AG09309 (cell line): Measurements from ENCODE around the gene PCDH1.
A peak's percentile ranks its signal among the peaks of the same experiment; 100 is the strongest.

Source experiments
- DNase-seq: peaks from one replicate; pipeline ENCODE4 v3.0.0-alpha.2; 2010; ENCODE audit warnings: low read depth
- H3K4me3 ChIP-seq: 2 replicates; pipeline ENCODE4 v1.5.1; 2011; ENCODE audit warnings: mild to moderate bottlenecking, low read depth, low read length, moderate library complexity; ENCODE audit not compliant: control insufficient read depth
- CTCF ChIP-seq: IDR thresholded peaks from 2 replicates; pipeline ENCODE4 v1.5.1; 2011; ENCODE audit warnings: mild to moderate bottlenecking, low read depth, low read length, inconsistent platforms; ENCODE audit not compliant: insufficient read depth, control insufficient read depth; ENCODE audit errors: missing control alignments

The PCDH1 gene

GRCh38 chr5:141815796-141816180 lies 62.4 kb downstream of the PCDH1 start:
- DNase-seq = no peak
- H3K4me3 ChIP-seq = no peak overlapping the region

GRCh38 chr5:141815051-141815795 lies 63.0 kb downstream of the PCDH1 start:
- no peak overlapping the region for H3K4me3 ChIP-seq
- no peak for TF ChIP-seq CTCF
- no peak for DNase-seq

More at GRCh38 chr5:141815796-141816180, 62.4 kb downstream of the PCDH1 start:
- TF ChIP-seq CTCF = no peak

- DNase-seq = no peak
- H3K4me3 ChIP-seq = no peak overlapping the region
- TF ChIP-seq CTCF = peak; percentile 74
Observed at GRCh38 chr5:141814064-141814964, 63.9 kb downstream of the PCDH1 start.

GRCh38 chr5:141812512-141812911 lies 65.7 kb downstream of the PCDH1 start:
- no peak for TF ChIP-seq CTCF
- DNase-seq = no peak
- H3K4me3 ChIP-seq = no peak overlapping the region

GRCh38 chr5:141811287-141812155 lies 66.7 kb downstream of the PCDH1 start:
- peak; percentile 69 for TF ChIP-seq CTCF
- no peak for DNase-seq
- no peak overlapping the region; the same call in 1 of the 2 replicates for H3K4me3 ChIP-seq

GRCh38 chr5:141810702-141811101 lies 67.5 kb downstream of the PCDH1 start:
- H3K4me3 ChIP-seq = no peak overlapping the region
- no peak for DNase-seq
- TF ChIP-seq CTCF = no peak
